RWPE1 (cell line): ENCODE results near the gene PTPRB.
A peak's percentile ranks its signal among the peaks of the same experiment; 100 is the strongest.

Experiments used
- CTCF ChIA-PET: fragments of 350-600 bp; sonication (Branson Sonifier 250); formaldehyde crosslinking; extraction: SDS; loops from one replicate; lab custom pipeline; 2021; lab: Yijun Ruan, JAX
- POLR2A ChIA-PET: fragments of 400-600 bp; formaldehyde crosslinking; extraction: SDS; loops from one replicate; lab custom pipeline; 2020; ENCODE audit warnings: antibody characterized with exemption; ENCODE audit not compliant: low non-redundant PET; lab: Yijun Ruan, JAX
- DNase-seq: peaks from one replicate; pipeline ENCODE4 v3.0.0; 2012; ENCODE audit warnings: low spot score
- H3K27ac ChIP-seq: fragments of 450-650 bp; 2 replicates; pipeline ENCODE4 v1.5.1; 2017
- TF ChIP-seq, protein P1 (sequence below): fragments of 450-650 bp; conservative IDR thresholded peaks from 2 replicates; pipeline ENCODE4 v1.5.1; 2017; ENCODE audit warnings: low read depth, mild to moderate bottlenecking

The PTPRB gene

DNA sequence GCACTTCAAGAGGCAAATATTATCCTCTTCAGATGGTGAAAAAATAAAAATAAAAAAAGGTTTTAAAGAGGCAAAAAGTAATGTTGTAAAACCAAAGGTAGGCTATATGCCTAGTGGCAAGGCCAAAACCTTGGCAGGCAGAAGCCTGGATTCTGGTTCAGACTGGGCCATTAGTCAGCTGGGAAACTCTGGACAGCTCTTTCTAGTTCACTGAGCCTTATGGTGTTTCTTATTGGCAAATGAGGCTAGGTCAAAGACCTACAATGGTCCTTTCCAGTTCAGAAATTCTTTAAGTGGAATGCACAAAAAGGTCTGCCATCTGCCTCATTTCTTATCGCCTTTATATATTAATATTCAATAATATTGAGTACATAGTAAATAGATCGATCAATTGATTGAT is 44.6 kb downstream of the PTPRB start:
- POLR2A ChIA-PET: interaction anchor here (0.7 kb wide), 1 partner anchor 66 kb away, joined by 5 read pairs; no protein-coding TSS in a partner anchor
- DNase-seq: no peak
- no peak overlapping the region for H3K27ac ChIP-seq
- CTCF ChIA-PET: interaction anchor here (0.6 kb wide), 1 partner anchor 753 kb away, joined by 3 read pairs; no protein-coding TSS in a partner anchor
- TF ChIP-seq, protein P1, sequence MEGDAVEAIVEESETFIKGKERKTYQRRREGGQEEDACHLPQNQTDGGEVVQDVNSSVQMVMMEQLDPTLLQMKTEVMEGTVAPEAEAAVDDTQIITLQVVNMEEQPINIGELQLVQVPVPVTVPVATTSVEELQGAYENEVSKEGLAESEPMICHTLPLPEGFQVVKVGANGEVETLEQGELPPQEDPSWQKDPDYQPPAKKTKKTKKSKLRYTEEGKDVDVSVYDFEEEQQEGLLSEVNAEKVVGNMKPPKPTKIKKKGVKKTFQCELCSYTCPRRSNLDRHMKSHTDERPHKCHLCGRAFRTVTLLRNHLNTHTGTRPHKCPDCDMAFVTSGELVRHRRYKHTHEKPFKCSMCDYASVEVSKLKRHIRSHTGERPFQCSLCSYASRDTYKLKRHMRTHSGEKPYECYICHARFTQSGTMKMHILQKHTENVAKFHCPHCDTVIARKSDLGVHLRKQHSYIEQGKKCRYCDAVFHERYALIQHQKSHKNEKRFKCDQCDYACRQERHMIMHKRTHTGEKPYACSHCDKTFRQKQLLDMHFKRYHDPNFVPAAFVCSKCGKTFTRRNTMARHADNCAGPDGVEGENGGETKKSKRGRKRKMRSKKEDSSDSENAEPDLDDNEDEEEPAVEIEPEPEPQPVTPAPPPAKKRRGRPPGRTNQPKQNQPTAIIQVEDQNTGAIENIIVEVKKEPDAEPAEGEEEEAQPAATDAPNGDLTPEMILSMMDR: no peak

DNA sequence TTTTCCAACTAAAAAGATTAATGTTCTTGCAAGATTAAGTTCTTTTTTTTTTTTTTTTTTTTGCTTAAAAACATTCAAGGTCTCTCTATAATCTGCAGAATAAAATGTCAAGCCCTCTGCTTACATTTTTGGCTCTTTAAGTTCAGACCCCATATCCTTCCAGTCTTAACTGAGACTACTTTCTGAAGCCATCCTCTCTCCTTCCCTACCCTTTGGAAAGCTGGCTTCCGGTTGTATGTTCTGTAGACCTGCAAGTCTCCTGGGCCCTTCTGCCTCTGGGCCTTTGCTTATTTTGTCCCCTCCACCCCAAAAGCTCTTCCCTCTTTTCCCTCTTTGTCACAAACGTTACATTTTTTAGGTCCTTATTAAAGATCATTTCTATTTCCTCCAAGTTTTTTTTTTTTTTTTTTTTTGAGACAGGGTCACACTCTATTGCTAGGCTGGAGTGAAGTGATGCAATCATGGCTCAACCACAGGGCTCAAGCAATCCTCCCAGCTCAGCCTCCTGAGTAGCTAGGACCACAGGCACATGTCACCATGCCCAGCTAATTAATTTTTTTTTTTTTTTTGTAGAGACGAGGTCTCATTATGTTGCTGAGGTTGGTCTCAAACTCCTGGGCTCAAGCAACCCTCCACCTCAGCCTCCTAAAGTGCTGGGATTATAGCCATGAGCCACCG is 46.5 kb downstream of the PTPRB start:
- TF ChIP-seq, protein P1: no peak

DNA sequence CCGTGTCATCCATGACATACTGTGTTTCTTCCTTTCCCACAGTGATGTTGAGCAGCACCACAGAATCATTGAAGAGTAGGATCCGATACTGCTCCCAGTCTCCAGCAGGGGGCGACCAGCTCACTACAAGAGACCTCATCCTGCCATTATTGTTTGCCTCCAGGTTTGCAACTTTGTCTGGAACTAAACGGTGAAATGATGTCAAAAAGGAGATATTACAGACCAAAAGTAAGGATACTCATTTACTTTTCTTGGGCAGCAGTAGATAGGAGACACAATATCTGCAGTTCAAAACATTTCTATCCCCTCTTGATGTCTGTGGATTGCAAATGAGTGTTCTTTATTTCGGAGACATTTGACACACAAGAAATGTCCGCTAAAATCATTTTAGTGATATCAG is 47.2 kb downstream of the PTPRB start:
- peak; percentile 64 for DNase-seq
- CTCF ChIA-PET: interaction anchor here (0.6 to 1.7 kb wide), 8 partner anchors 10 to 1847 kb away, joined by 3 to 7 read pairs (median 3); no protein-coding TSS in a partner anchor
- TF ChIP-seq, protein P1: peak; percentile 78
- H3K27ac ChIP-seq: no peak overlapping the region
- POLR2A ChIA-PET: interaction anchor here (0.7 kb wide), 1 partner anchor 431 kb away, joined by 10 read pairs; no protein-coding TSS in a partner anchor

More for the DNA sequence above, 46.5 kb downstream of the PTPRB start:
- CTCF ChIA-PET: interaction anchor here (0.6 to 1.7 kb wide), 7 partner anchors 9 to 1441 kb away, joined by 3 to 7 read pairs (median 4); no protein-coding TSS in a partner anchor
- POLR2A ChIA-PET: interaction anchor here (0.7 kb wide), 1 partner anchor 431 kb away, joined by 10 read pairs; no protein-coding TSS in a partner anchor
- DNase-seq: no peak
- no peak overlapping the region for H3K27ac ChIP-seq

DNA sequence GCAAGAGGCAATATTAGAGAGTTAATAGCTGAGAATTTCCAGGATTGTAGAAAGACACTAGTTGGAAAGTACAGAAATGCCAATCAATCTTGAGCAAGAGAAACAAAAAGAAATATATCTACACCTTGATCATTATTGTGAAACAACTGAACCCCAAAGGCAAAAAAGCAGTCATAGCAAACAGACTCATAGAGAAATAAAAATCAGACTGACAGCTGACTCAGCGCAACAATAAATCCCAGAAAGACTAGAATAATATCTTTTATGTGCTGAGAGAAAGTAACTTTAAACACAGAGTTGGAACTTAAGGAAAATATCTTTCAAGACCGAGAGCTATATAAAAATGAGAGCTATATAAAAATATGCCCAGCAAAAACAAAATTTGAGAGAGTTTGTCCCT is 52.9 kb downstream of the PTPRB start:
- CTCF ChIA-PET: interaction anchor here (0.6 to 0.8 kb wide), 2 partner anchors 146 to 773 kb away, joined by 3 to 4 read pairs; no protein-coding TSS in a partner anchor
- no peak overlapping the region for H3K27ac ChIP-seq
- POLR2A ChIA-PET: no interaction called here
- TF ChIP-seq, protein P1: no peak
- DNase-seq: no peak

DNA sequence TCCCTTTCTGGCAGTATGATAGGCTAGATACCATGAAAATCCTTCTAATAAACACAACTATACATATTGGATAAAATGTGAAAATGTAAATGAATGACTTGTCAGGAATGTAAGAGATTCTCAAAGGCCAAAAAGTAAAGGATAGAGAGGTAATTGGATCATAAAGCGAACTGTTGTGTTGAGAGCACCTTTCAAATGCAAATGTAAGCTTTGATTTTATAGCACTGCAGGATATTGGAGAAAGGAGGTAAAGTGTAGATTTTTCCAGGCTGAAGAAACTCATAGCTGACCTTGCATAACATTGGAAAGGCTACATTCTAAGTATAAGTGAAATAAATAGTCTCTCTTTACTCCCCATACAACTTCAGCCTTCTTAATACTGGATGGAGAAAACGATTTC is 54.0 kb downstream of the PTPRB start:
- ChIA-PET CTCF (interaction anchor here (0.7 kb wide), 1 partner anchor 1367 kb away, joined by 3 read pairs; no protein-coding TSS in a partner anchor), POLR2A (no interaction called here)
- TF ChIP-seq, protein P1: no peak
- no peak overlapping the region for H3K27ac ChIP-seq
- DNase-seq: no peak

DNA sequence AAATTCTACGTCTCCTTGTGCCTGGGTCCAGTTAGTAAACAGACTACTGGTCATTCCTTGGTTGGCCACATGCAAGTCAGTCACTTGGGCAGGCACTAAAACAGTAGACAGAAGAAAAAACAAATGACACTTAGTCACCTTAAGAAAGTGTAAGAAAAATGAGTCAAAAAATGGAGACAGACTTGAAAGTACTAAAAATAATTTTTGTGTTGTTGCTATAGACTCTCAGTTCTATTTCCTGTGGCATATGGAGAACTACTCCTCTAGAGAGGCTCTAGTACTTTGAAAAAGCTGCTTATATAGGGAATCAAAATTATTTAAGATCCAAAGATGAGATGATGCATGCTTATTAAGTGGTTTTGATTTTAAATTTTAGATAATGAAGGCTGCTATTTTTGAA is 56.0 kb downstream of the PTPRB start:
- no peak for DNase-seq
- TF ChIP-seq, protein P1: no peak
- CTCF ChIA-PET: no interaction called here
- no peak overlapping the region for H3K27ac ChIP-seq
- POLR2A ChIA-PET: no interaction called here
